HEK293 (cell line): ENCODE results near the gene PPM1L.

Experiments
- CTCF ChIA-PET: fragments of 350-600 bp; formaldehyde crosslinking; extraction: SDS; loops from one replicate; lab custom pipeline; 2021; ENCODE audit warnings: antibody characterized with exemption; lab: Yijun Ruan, JAX
- POLR2A ChIA-PET: fragments of 300-600 bp; formaldehyde crosslinking; extraction: SDS; loops from one replicate; lab custom pipeline; 2020; ENCODE audit warnings: antibody characterized with exemption, inconsistent platforms; lab: Yijun Ruan, JAX
- H3K27ac ChIP-seq: fragments of 200-500 bp; sonication (Bioruptor generic); 2 replicates; pipeline ENCODE4 v1.5.1; 2014; ENCODE audit warnings: low read depth, low read length, control low read depth, inconsistent platforms; ENCODE audit errors: extremely low read depth
- H3K36me3 ChIP-seq, 2 experiments: fragments of 200-500 bp in 1 of 2; sonication (Bioruptor generic) in 1 of 2; 1 replicate in 1 of 2; 2 replicates in 1 of 2; pipeline ENCODE4 v1.5.1; 2014 to 2017; ENCODE audit warnings: inconsistent platforms in 2 of 2, low read length in 2 of 2; ENCODE audit not compliant: control insufficient read depth in 2 of 2, insufficient read depth in 1 of 2
- H3K4me1 ChIP-seq: fragments of 200-500 bp; sonication (Bioruptor generic); 2 replicates; pipeline ENCODE4 v1.5.1; 2014; ENCODE audit warnings: mild to moderate bottlenecking, low read length, inconsistent platforms; ENCODE audit not compliant: control insufficient read depth, insufficient read depth
- H3K4me3 ChIP-seq: 2 replicates; pipeline ENCODE4 v1.5.1; 2011; ENCODE audit warnings: low read depth, mild to moderate bottlenecking, control low read depth, low read length, moderate library complexity
- H3K9me3 ChIP-seq: fragments of 200-500 bp; sonication (Bioruptor generic); 2 replicates; pipeline ENCODE4 v1.5.1; 2014; ENCODE audit warnings: low read depth, low read length, inconsistent platforms; ENCODE audit not compliant: control insufficient read depth, insufficient read depth
- INSM2 ChIP-seq: fragments of 450-650 bp; formaldehyde crosslinking; IDR thresholded peaks from 2 replicates; pipeline ENCODE4 v1.5.1; 2016; ENCODE audit warnings: missing biosample characterization, missing genetic modification characterization
- KLF16 ChIP-seq: fragments of 450-650 bp; formaldehyde crosslinking; IDR thresholded peaks from 2 replicates; pipeline ENCODE4 v1.5.1; 2017; ENCODE audit warnings: missing biosample characterization, missing genetic modification characterization
- ZBTB10 ChIP-seq: fragments of 450-650 bp; formaldehyde crosslinking; IDR thresholded peaks from 2 replicates; pipeline ENCODE4 v1.5.1; 2016; ENCODE audit warnings: missing biosample characterization, missing genetic modification characterization
- ZBTB49 ChIP-seq: fragments of 450-650 bp; formaldehyde crosslinking; IDR thresholded peaks from 2 replicates; pipeline ENCODE4 v1.5.1; 2016; ENCODE audit warnings: missing biosample characterization, missing genetic modification characterization, low read depth
- ZNF140 ChIP-seq: fragments of 450-650 bp; formaldehyde crosslinking; IDR thresholded peaks from 2 replicates; pipeline ENCODE4 v1.5.1; 2016; ENCODE audit warnings: missing biosample characterization, missing genetic modification characterization
- ZNF324 ChIP-seq: fragments of 450-650 bp; formaldehyde crosslinking; IDR thresholded peaks from 2 replicates; pipeline ENCODE4 v1.5.1; 2016; ENCODE audit warnings: missing biosample characterization, missing genetic modification characterization
- ZNF354C ChIP-seq: fragments of 450-650 bp; formaldehyde crosslinking; IDR thresholded peaks from 2 replicates; pipeline ENCODE4 v1.5.1; 2016; ENCODE audit warnings: missing biosample characterization, missing genetic modification characterization, low read depth, borderline replicate concordance
- ZNF37A ChIP-seq: fragments of 450-650 bp; IDR thresholded peaks from 2 replicates; pipeline ENCODE4 v1.5.1; 2018; ENCODE audit warnings: missing biosample characterization, missing genetic modification characterization
- ZNF473 ChIP-seq: fragments of 450-650 bp; formaldehyde crosslinking; IDR thresholded peaks from 2 replicates; pipeline ENCODE4 v1.5.1; 2017; ENCODE audit warnings: missing biosample characterization, missing genetic modification characterization
- ZNF513 ChIP-seq: fragments of 450-650 bp; IDR thresholded peaks from 2 replicates; pipeline ENCODE4 v1.5.1; 2018; ENCODE audit warnings: missing biosample characterization, missing genetic modification characterization
- ZNF549 ChIP-seq: fragments of 450-650 bp; IDR thresholded peaks from 2 replicates; pipeline ENCODE4 v1.5.1; 2018; ENCODE audit warnings: missing biosample characterization, missing genetic modification characterization, mild to moderate bottlenecking, inconsistent platforms, moderate library complexity
- ZNF830 ChIP-seq: fragments of 450-650 bp; IDR thresholded peaks from 2 replicates; pipeline ENCODE4 v1.5.0; 2018; ENCODE audit warnings: missing biosample characterization, missing genetic modification characterization, low read depth, mild to moderate bottlenecking, moderate library complexity
- ZSCAN23 ChIP-seq: fragments of 450-650 bp; formaldehyde crosslinking; IDR thresholded peaks from 2 replicates; pipeline ENCODE4 v1.5.1; 2016; ENCODE audit warnings: missing biosample characterization, missing genetic modification characterization
- TF ChIP-seq, protein P1 (sequence below): fragments of 450-650 bp; formaldehyde crosslinking; IDR thresholded peaks from 2 replicates; pipeline ENCODE4 v1.5.1; 2016; ENCODE audit warnings: missing biosample characterization, missing genetic modification characterization, borderline replicate concordance
- TF ChIP-seq, protein P2 (sequence below): fragments of 450-650 bp; formaldehyde crosslinking; IDR thresholded peaks from 2 replicates; pipeline ENCODE4 v1.5.1; 2016; ENCODE audit warnings: missing biosample characterization, missing genetic modification characterization, borderline replicate concordance

Gene PPM1L

GRCh38 chr3:160810362-160811236 lies 54.6 kb downstream of the PPM1L start:
- no peaks in the 10 kb centered on the region; the same call in 1 of the 2 replicates for H3K4me1 ChIP-seq
- H3K36me3 ChIP-seq = no peaks in the 10 kb centered on the region
- no peak overlapping the region for H3K4me3 ChIP-seq
- ChIA-PET CTCF (interaction anchor here (0.6 kb wide), 1 partner anchor 64 kb away, joined by 3 read pairs; no protein-coding TSS in a partner anchor), POLR2A (no interaction called here)
- H3K9me3 ChIP-seq = no peaks in the 10 kb centered on the region
- TF ChIP-seq ZNF140 = no peak
- no peak for TF ChIP-seq ZNF473 (tag by site-specific recombination)
- TF ChIP-seq ZNF549 (tag by site-specific recombination) = no peak
- TF ChIP-seq ZNF830 = no peak
- TF ChIP-seq ZNF37A (tag by site-specific recombination) = no peak
- TF ChIP-seq, protein P1, sequence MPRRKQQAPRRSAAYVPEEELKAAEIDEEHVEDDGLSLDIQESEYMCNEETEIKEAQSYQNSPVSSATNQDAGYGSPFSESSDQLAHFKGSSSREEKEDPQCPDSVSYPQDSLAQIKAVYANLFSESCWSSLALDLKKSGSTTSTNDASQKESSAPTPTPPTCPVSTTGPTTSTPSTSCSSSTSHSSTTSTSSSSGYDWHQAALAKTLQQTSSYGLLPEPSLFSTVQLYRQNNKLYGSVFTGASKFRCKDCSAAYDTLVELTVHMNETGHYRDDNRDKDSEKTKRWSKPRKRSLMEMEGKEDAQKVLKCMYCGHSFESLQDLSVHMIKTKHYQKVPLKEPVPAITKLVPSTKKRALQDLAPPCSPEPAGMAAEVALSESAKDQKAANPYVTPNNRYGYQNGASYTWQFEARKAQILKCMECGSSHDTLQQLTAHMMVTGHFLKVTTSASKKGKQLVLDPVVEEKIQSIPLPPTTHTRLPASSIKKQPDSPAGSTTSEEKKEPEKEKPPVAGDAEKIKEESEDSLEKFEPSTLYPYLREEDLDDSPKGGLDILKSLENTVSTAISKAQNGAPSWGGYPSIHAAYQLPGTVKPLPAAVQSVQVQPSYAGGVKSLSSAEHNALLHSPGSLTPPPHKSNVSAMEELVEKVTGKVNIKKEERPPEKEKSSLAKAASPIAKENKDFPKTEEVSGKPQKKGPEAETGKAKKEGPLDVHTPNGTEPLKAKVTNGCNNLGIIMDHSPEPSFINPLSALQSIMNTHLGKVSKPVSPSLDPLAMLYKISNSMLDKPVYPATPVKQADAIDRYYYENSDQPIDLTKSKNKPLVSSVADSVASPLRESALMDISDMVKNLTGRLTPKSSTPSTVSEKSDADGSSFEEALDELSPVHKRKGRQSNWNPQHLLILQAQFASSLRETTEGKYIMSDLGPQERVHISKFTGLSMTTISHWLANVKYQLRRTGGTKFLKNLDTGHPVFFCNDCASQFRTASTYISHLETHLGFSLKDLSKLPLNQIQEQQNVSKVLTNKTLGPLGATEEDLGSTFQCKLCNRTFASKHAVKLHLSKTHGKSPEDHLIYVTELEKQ (tag by site-specific recombination) = no peak
- TF ChIP-seq ZBTB49 (tag by site-specific recombination) = no peak
- no peak for TF ChIP-seq KLF16 (tag by site-specific recombination)
- TF ChIP-seq ZNF324 (tag by site-specific recombination) = no peak
- TF ChIP-seq, all 188 proteins: peak for 0
- H3K27ac ChIP-seq = no peak overlapping the region

GRCh38 chr3:160811237-160811548 lies 55.2 kb downstream of the PPM1L start:
- POLR2A ChIA-PET = no interaction called here
- CTCF ChIA-PET = no interaction called here
- no peak for TF ChIP-seq INSM2 (tag by site-specific recombination)
- TF ChIP-seq, protein P2, sequence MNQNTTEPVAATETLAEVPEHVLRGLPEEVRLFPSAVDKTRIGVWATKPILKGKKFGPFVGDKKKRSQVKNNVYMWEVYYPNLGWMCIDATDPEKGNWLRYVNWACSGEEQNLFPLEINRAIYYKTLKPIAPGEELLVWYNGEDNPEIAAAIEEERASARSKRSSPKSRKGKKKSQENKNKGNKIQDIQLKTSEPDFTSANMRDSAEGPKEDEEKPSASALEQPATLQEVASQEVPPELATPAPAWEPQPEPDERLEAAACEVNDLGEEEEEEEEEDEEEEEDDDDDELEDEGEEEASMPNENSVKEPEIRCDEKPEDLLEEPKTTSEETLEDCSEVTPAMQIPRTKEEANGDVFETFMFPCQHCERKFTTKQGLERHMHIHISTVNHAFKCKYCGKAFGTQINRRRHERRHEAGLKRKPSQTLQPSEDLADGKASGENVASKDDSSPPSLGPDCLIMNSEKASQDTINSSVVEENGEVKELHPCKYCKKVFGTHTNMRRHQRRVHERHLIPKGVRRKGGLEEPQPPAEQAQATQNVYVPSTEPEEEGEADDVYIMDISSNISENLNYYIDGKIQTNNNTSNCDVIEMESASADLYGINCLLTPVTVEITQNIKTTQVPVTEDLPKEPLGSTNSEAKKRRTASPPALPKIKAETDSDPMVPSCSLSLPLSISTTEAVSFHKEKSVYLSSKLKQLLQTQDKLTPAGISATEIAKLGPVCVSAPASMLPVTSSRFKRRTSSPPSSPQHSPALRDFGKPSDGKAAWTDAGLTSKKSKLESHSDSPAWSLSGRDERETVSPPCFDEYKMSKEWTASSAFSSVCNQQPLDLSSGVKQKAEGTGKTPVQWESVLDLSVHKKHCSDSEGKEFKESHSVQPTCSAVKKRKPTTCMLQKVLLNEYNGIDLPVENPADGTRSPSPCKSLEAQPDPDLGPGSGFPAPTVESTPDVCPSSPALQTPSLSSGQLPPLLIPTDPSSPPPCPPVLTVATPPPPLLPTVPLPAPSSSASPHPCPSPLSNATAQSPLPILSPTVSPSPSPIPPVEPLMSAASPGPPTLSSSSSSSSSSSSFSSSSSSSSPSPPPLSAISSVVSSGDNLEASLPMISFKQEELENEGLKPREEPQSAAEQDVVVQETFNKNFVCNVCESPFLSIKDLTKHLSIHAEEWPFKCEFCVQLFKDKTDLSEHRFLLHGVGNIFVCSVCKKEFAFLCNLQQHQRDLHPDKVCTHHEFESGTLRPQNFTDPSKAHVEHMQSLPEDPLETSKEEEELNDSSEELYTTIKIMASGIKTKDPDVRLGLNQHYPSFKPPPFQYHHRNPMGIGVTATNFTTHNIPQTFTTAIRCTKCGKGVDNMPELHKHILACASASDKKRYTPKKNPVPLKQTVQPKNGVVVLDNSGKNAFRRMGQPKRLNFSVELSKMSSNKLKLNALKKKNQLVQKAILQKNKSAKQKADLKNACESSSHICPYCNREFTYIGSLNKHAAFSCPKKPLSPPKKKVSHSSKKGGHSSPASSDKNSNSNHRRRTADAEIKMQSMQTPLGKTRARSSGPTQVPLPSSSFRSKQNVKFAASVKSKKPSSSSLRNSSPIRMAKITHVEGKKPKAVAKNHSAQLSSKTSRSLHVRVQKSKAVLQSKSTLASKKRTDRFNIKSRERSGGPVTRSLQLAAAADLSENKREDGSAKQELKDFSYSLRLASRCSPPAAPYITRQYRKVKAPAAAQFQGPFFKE (tag by site-specific recombination) = no peak
- TF ChIP-seq ZNF354C (tag by site-specific recombination) = no peak
- no peak for TF ChIP-seq ZSCAN23 (tag by site-specific recombination)
- no peak for TF ChIP-seq ZBTB10 (tag by site-specific recombination)
- no peak for TF ChIP-seq ZNF513 (tag by site-specific recombination)

More at GRCh38 chr3:160811237-160811548, 55.2 kb downstream of the PPM1L start:
- no peaks in the 10 kb centered on the region; the same call in 1 of the 2 replicates for H3K4me1 ChIP-seq
- no peak overlapping the region for H3K27ac ChIP-seq
- H3K36me3 ChIP-seq = no peaks in the 10 kb centered on the region
- no peak overlapping the region for H3K4me3 ChIP-seq
- no peaks in the 10 kb centered on the region for H3K9me3 ChIP-seq
